Esophagus muscularis mucosa (tissue), 4 donors: Measurements from ENCODE around the gene SMPD2. TPM values are rescaled to one million over a fixed set of nuclear protein-coding genes. Genes with fewer than 3 reads are reported as not detected.

Source experiments
- DNase-seq: peaks from one replicate; pipeline ENCODE4 v3.0.0-alpha.2; 2017; ENCODE audit errors: extremely low spot score
- H3K27ac ChIP-seq, 4 donors: fragments of 200-600 bp; sonication (generic); replicated peaks in 1 of 4; 1 replicate in 3 of 4; 2 replicates in 1 of 4; pipeline ENCODE4 v1.5.1; 2016 to 2019; ENCODE audit warnings: mild to moderate bottlenecking in 1 of 4
- H3K27me3 ChIP-seq, 4 donors: fragments of 200-600 bp; sonication (generic); one replicate each; pipeline versions ENCODE4 v1.5.1 to v1.6.0; 2016 to 2019
- H3K36me3 ChIP-seq, 4 donors: fragments of 200-600 bp; sonication (generic); one replicate each; pipeline ENCODE4 v1.5.1; 2016 to 2019
- H3K4me1 ChIP-seq, 4 donors: fragments of 200-600 bp; sonication (generic); one replicate each; pipeline ENCODE4 v1.5.1; 2016 to 2019
- H3K4me3 ChIP-seq, 4 donors: fragments of 200-600 bp; sonication (generic); 1 replicate in 2 of 4; 2 replicates in 2 of 4; pipeline ENCODE4 v1.5.1; 2016 to 2019; ENCODE audit warnings: mild to moderate bottlenecking in 4 of 4, moderate library complexity in 1 of 4
- H3K9me3 ChIP-seq, 4 donors: fragments of 200-600 bp; sonication (generic); 1 replicate in 3 of 4; 2 replicates in 1 of 4; pipeline ENCODE4 v1.5.1; 2016 to 2019
- CTCF ChIP-seq, 3 experiments: fragments of 200-600 bp in 2 of 3; fragments of 450-650 bp in 1 of 3; sonication (generic) in 2 of 3; IDR thresholded peaks; one replicate each; pipeline ENCODE4 v1.5.1; 2017 to 2019; ENCODE audit warnings: antibody characterized with exemption in 3 of 3, mild to moderate bottlenecking in 2 of 3, moderate library complexity in 1 of 3
- EP300 ChIP-seq: sonication (generic); formaldehyde crosslinking; IDR thresholded peaks from one replicate; pipeline ENCODE4 v1.6.1; 2017; ENCODE audit warnings: antibody characterized with exemption
- POLR2A ChIP-seq: fragments of 450-650 bp; IDR thresholded peaks from one replicate; pipeline ENCODE4 v1.6.1; 2017; ENCODE audit warnings: antibody characterized with exemption, moderate library complexity, mild to moderate bottlenecking, low read depth
- POLR2AphosphoS5 ChIP-seq, 2 donors: sonication (generic); formaldehyde crosslinking; IDR thresholded peaks; one replicate each; pipeline ENCODE4 v1.6.1; 2017; ENCODE audit warnings: antibody characterized with exemption in 2 of 2
- WGBS: methylation state at CpG from one replicate; pipeline ENCODE4 v1.1.5; 2018; 5-methylcytosine and 5-hydroxymethylcytosine counted together
- intact Hi-C: fragments of 100-400 bp; cut with DNase I; formaldehyde crosslinking; loops from one replicate; pipeline ENCODE4 v1.15.1; 2023
- total RNA-seq, 4 donors: library from RNA; depleted of rRNA; stranded (reverse); fragments of >200 nt; gene quantifications; one replicate each; pipeline versions ENCODE4 v1.1.0 to v1.2.1, GENCODE V29; 2016

SMPD2 gene
- total RNA-seq, 4 donors from 2014 or later: 4.6 to 7.6 (median 6.4) TPM

- H3K27ac ChIP-seq: no peak overlapping the region
- H3K36me3 ChIP-seq: peaks cover 3 to 47% (median 40%) of the 10 kb centered on the region in 4 donors
- peaks cover 9 to 21% (median 15%) of the 10 kb centered on the region in 4 donors for H3K4me1 ChIP-seq
- H3K27me3 ChIP-seq: no peaks in the 10 kb centered on the region
- intact Hi-C loops: no loop called here
- H3K9me3 ChIP-seq: no peaks in the 10 kb centered on the region
- TF ChIP-seq POLR2AphosphoS5 (IDR thresholded peaks at IDR 0.05): no peak
- no peak for TF ChIP-seq CTCF (IDR thresholded peaks at IDR 0.05)
- no peak for TF ChIP-seq POLR2A
- no peak for TF ChIP-seq EP300
- DNase-seq: no peak
- no peak overlapping the region for H3K4me3 ChIP-seq
- 94% methylated on average over 9 of the region's 9 CpGs for WGBS
Measured at GRCh38 chr6:109445382-109445781, 4.9 kb downstream of the SMPD2 start.

GRCh38 chr6:109446072-109446471, 5.5 kb downstream of the SMPD2 start:
- Histone ChIP-seq H3K4me1 (peaks cover 9 to 20% (median 15%) of the 10 kb centered on the region in 4 donors), H3K27me3 (no peaks in the 10 kb centered on the region), H3K36me3 (peaks cover 3 to 47% (median 40%) of the 10 kb centered on the region in 4 donors), H3K9me3 (no peaks in the 10 kb centered on the region), H3K27ac (no peak overlapping the region), H3K4me3 (no peak overlapping the region)
- intact Hi-C loops: no loop called here
- DNase-seq: no peak
- 95% methylated on average over 15 of the region's 15 CpGs for WGBS
- TF ChIP-seq EP300 (no peak), POLR2AphosphoS5 (IDR thresholded peaks at IDR 0.05) (no peak), POLR2A (no peak), CTCF (IDR thresholded peaks at IDR 0.05) (no peak)

GRCh38 chr6:109446541-109446940, 6.0 kb downstream of the SMPD2 start:
- no peaks in the 10 kb centered on the region for H3K9me3 ChIP-seq
- H3K4me3 ChIP-seq: no peak overlapping the region
- DNase-seq: no peak
- H3K4me1 ChIP-seq: peaks cover 7 to 16% (median 10%) of the 10 kb centered on the region in 4 donors
- no peak overlapping the region for H3K27ac ChIP-seq
- H3K36me3 ChIP-seq: peaks cover 3 to 50% (median 43%) of the 10 kb centered on the region in 4 donors
- WGBS: 86% methylated on average over 8 of the region's 8 CpGs
- no peaks in the 10 kb centered on the region for H3K27me3 ChIP-seq
- no peak for TF ChIP-seq CTCF (IDR thresholded peaks at IDR 0.05)
- no peak for TF ChIP-seq EP300
- no peak for TF ChIP-seq POLR2A
- TF ChIP-seq POLR2AphosphoS5 (IDR thresholded peaks at IDR 0.05): no peak
- intact Hi-C loops: no loop called here

- no peak for DNase-seq
- Histone ChIP-seq H3K9me3 (no peaks in the 10 kb centered on the region), H3K4me3 (no peak overlapping the region), H3K36me3 (peaks cover 3 to 55% (median 47%) of the 10 kb centered on the region in 4 donors), H3K27me3 (no peaks in the 10 kb centered on the region), H3K4me1 (peaks cover 1 to 10% (median 5%) of the 10 kb centered on the region in 4 donors), H3K27ac (no peak overlapping the region)
- intact Hi-C loops: no loop called here
- WGBS: 92% methylated on average over 6 of the region's 10 CpGs
- no peak for TF ChIP-seq POLR2AphosphoS5 (IDR thresholded peaks at IDR 0.05)
- no peak for TF ChIP-seq POLR2A
- no peak for TF ChIP-seq CTCF (IDR thresholded peaks at IDR 0.05)
- no peak for TF ChIP-seq EP300
Measured at GRCh38 chr6:109447087-109447486, 6.6 kb downstream of the SMPD2 start.
